ENCODE data around the gene INSR. TPM values are rescaled to one million over a fixed set of nuclear protein-coding genes. Genes with fewer than 3 reads are reported as not detected.

The INSR gene
- total RNA-seq, 4 donors from 2014 or later, result 134 to 252 (median 164) TPM

DNA sequence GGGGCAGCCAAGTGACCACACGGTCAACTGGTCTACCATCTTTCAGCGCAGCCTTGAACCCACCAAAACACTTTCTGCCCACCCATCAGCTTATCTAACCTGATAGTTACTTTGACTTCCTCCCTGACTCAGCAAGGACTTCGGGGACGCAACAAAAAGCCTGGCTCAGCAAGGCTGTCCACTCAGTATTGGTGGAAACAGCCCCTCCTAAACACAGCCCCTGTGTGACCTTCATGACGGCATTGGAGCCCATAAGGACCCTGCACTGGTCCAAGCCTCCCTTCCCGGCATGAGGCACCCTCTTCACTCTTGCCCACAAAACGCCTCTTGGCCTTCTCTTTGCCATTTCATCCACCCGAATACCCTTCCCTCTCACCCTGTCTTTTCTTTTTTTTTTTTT lies 39.1 kb downstream of the INSR start:
- Histone ChIP-seq H3K27me3 (no peaks in the 10 kb centered on the region), H3K4me3 (no peak overlapping the region), H3K36me3 (no peaks in the 10 kb centered on the region), H3K4me1 (peaks cover 0 to 18% (median 4%) of the 10 kb centered on the region in 4 donors), H3K9me3 (no peaks in the 10 kb centered on the region), H3K27ac (no peak overlapping the region)
- intact Hi-C loops (cut with DNase I; ENCODE audit: low total_unique reads), result no loop called here
- no peak for DNase-seq
- TF ChIP-seq EP300 (IDR thresholded peaks at IDR 0.05; ENCODE audit: low read depth) (no peak), POLR2A (IDR thresholded peaks at IDR 0.05) (no peak)
- 89 to 92% methylated on average over 2 to 8 of the region's 8 CpGs for WGBS, 2 donors (ENCODE audit: low coverage in 1 of 2)
- in situ Hi-C loops (cut with MboI; ENCODE audit: low pct_ligation_motif_present in 1 of 4, low pct_unique_long_range_greater_than_20kb in 1 of 4, low sequenced_read_pairs in 3 of 4), result no loop called here

DNA sequence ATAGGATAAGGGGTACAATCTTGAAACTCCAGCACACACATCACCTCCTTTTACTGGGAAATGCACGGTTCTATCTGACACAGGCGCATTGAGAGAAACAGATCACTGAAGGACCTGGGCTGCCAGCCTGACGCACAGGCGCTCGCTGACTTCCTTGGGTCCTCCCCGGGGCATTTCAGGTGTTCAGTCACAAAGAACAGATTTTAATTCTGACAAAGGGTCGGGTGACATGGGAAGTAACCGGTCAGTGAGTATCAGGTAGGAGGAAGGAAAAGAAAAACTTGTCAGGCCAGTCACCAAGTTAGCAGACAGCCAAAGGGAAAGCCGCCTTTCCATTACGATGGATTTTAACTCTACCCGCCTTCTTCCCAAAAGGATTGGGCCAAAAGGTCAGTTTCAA lies 39.6 kb downstream of the INSR start:
- TF ChIP-seq EP300 (IDR thresholded peaks at IDR 0.05; ENCODE audit: low read depth), result no peak
- no peak for TF ChIP-seq POLR2A (IDR thresholded peaks at IDR 0.05)
- no peak for TF ChIP-seq POLR2AphosphoS5 (IDR thresholded peaks at IDR 0.05)
- TF ChIP-seq, protein P1, sequence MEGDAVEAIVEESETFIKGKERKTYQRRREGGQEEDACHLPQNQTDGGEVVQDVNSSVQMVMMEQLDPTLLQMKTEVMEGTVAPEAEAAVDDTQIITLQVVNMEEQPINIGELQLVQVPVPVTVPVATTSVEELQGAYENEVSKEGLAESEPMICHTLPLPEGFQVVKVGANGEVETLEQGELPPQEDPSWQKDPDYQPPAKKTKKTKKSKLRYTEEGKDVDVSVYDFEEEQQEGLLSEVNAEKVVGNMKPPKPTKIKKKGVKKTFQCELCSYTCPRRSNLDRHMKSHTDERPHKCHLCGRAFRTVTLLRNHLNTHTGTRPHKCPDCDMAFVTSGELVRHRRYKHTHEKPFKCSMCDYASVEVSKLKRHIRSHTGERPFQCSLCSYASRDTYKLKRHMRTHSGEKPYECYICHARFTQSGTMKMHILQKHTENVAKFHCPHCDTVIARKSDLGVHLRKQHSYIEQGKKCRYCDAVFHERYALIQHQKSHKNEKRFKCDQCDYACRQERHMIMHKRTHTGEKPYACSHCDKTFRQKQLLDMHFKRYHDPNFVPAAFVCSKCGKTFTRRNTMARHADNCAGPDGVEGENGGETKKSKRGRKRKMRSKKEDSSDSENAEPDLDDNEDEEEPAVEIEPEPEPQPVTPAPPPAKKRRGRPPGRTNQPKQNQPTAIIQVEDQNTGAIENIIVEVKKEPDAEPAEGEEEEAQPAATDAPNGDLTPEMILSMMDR (IDR thresholded peaks at IDR 0.05), result no peak
- H3K27ac ChIP-seq, result no peak overlapping the region

DNA sequence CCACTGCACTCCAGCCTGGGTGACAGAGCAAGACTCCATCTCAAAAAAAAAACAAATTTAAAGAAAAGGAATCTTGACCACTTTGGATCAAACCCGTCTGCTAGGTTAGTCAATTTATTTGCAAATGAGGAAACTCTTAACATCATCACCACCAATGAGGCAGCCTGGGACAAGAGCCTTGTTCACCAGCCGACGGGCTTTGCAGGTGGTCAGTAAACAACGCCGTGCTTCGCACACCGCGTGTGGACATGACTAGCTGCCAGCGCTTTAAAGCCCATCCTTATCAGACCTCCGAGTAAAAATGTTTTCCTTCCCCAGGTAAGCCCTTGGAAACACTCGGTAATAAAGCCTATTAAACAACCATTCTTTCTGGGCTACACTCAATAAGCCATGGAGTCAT lies 41.9 kb downstream of the INSR start:
- TF ChIP-seq POLR2AphosphoS5 (IDR thresholded peaks at IDR 0.05) (no peak), EP300 (IDR thresholded peaks at IDR 0.05; ENCODE audit: low read depth) (no peak), POLR2A (IDR thresholded peaks at IDR 0.05) (no peak)
- TF ChIP-seq, protein P1 (IDR thresholded peaks at IDR 0.05), result no peak
- in situ Hi-C loops (cut with MboI; ENCODE audit: low pct_ligation_motif_present in 1 of 4, low pct_unique_long_range_greater_than_20kb in 1 of 4, low sequenced_read_pairs in 3 of 4) (no loop called here), intact Hi-C loops (cut with DNase I; ENCODE audit: low total_unique reads) (no loop called here)
- Histone ChIP-seq H3K4me3 (no peak overlapping the region), H3K4me1 (peaks cover 0 to 15% (median 6%) of the 10 kb centered on the region in 4 donors), H3K27me3 (no peaks in the 10 kb centered on the region), H3K27ac (no peak overlapping the region), H3K9me3 (no peaks in the 10 kb centered on the region), H3K36me3 (no peaks in the 10 kb centered on the region)
- 88 to 97% methylated on average over 9 to 11 of the region's 11 CpGs for WGBS, 2 donors (ENCODE audit: low coverage in 1 of 2)
- no peak for DNase-seq

More for the DNA sequence above, 39.6 kb downstream of the INSR start:
- no peaks in the 10 kb centered on the region for H3K27me3 ChIP-seq
- in situ Hi-C loops (cut with MboI; ENCODE audit: low pct_ligation_motif_present in 1 of 4, low pct_unique_long_range_greater_than_20kb in 1 of 4, low sequenced_read_pairs in 3 of 4) (no loop called here), intact Hi-C loops (cut with DNase I; ENCODE audit: low total_unique reads) (no loop called here)
- H3K4me3 ChIP-seq, result no peak overlapping the region
- H3K4me1 ChIP-seq, result peaks cover 0 to 16% (median 4%) of the 10 kb centered on the region in 4 donors
- 76 to 82% methylated on average over 9 to 11 of the region's 11 CpGs for WGBS, 2 donors (ENCODE audit: low coverage in 1 of 2)
- no peaks in the 10 kb centered on the region for H3K9me3 ChIP-seq
- DNase-seq, result no peak
- no peaks in the 10 kb centered on the region for H3K36me3 ChIP-seq

DNA sequence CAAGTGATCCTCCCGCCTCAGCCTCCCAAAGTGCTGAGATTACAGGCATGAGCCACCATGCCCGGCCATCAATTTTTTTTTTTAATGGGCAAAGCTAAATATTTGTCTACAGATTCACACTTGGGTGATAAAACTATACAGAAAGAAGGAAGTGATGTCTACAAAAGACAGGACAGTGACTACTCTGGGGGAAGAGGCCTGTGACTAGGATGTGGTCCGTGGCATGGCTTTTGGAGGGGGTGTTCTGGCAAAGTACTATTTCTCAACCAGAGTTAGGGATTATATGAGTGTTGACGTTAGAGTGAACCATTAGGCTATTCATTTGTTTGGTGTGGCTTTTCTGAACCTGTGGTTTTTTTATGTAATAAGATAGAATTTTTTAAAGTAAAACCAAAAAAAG lies 42.7 kb downstream of the INSR start:
- no peak overlapping the region for H3K4me3 ChIP-seq
- intact Hi-C loops (cut with DNase I; ENCODE audit: low total_unique reads), result no loop called here
- DNase-seq, result no peak
- peaks cover 0 to 13% (median 7%) of the 10 kb centered on the region in 4 donors for H3K4me1 ChIP-seq
- TF ChIP-seq POLR2AphosphoS5 (IDR thresholded peaks at IDR 0.05) (no peak), POLR2A (IDR thresholded peaks at IDR 0.05) (no peak), EP300 (IDR thresholded peaks at IDR 0.05; ENCODE audit: low read depth) (no peak)
- TF ChIP-seq, protein P1 (IDR thresholded peaks at IDR 0.05), result no peak
- WGBS, 2 donors (ENCODE audit: low coverage in 1 of 2), result 74 to 96% methylated on average over 4 of the region's 4 CpGs
- H3K9me3 ChIP-seq, result no peaks in the 10 kb centered on the region
- no peaks in the 10 kb centered on the region for H3K36me3 ChIP-seq
- H3K27me3 ChIP-seq, result no peaks in the 10 kb centered on the region
- peak overlapping the region in 1 of 4 donors; percentile 1 for H3K27ac ChIP-seq
- in situ Hi-C loops (cut with MboI; ENCODE audit: low pct_ligation_motif_present in 1 of 4, low pct_unique_long_range_greater_than_20kb in 1 of 4, low sequenced_read_pairs in 3 of 4), result no loop called here

DNA sequence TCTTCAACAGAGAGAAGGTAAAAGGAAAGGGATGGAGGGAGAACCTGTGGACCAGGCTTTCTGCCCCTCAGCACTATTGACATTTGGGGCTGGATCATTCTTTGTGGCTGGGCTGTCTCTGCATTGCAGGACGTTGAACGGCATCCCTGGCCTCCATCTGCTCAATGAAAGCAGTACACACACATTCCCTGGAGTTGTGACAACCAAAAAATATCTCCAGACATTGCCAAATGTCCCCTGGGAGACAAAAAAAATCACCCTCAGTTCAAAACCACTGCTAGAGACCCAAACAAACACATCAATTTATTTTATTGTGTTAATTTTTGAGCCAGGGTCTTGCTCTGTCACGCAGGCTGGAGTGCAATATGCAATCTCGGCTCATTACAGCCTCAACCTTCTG lies 43.3 kb downstream of the INSR start:
- no peaks in the 10 kb centered on the region for H3K36me3 ChIP-seq
- peak overlapping the region in 1 of 4 donors; percentile 1 for H3K27ac ChIP-seq
- no peak for TF ChIP-seq POLR2A (IDR thresholded peaks at IDR 0.05)
- TF ChIP-seq EP300 (IDR thresholded peaks at IDR 0.05; ENCODE audit: low read depth), result no peak
- TF ChIP-seq POLR2AphosphoS5 (IDR thresholded peaks at IDR 0.05), result no peak
- TF ChIP-seq, protein P1 (IDR thresholded peaks at IDR 0.05), result no peak
- H3K4me1 ChIP-seq, result peaks cover 0 to 13% (median 7%) of the 10 kb centered on the region in 4 donors
- intact Hi-C loops (cut with DNase I; ENCODE audit: low total_unique reads), result no loop called here
- H3K27me3 ChIP-seq, result no peaks in the 10 kb centered on the region
- no peaks in the 10 kb centered on the region for H3K9me3 ChIP-seq
- no peak overlapping the region for H3K4me3 ChIP-seq
- WGBS, 2 donors (ENCODE audit: low coverage in 1 of 2), result 58% methylated on average over 4 of the region's 4 CpGs; no CpG with 5 or more reads in 1 of the 2 donors
- DNase-seq, result no peak
- in situ Hi-C loops (cut with MboI; ENCODE audit: low pct_ligation_motif_present in 1 of 4, low pct_unique_long_range_greater_than_20kb in 1 of 4, low sequenced_read_pairs in 3 of 4), result no loop called here

All from transverse colon (tissue), 4 donors.